GM19025 (cell line): ENCODE data around the gene BRCA1.

Experiments
- ATAC-seq: cut with Tn5 transposase; IDR thresholded peaks from one replicate; pipeline ENCODE4 v1.9.1; 2021; ENCODE audit warnings: mild to moderate bottlenecking, low read depth, moderate library complexity; ENCODE audit not compliant: unreplicated experiment

The BRCA1 gene

GRCh38 chr17:43027091-43028032, 97.8 kb downstream of the BRCA1 start:
- ATAC-seq = no peak

GRCh38 chr17:43026595-43026994, 98.6 kb downstream of the BRCA1 start:
- ATAC-seq = no peak

DNA sequence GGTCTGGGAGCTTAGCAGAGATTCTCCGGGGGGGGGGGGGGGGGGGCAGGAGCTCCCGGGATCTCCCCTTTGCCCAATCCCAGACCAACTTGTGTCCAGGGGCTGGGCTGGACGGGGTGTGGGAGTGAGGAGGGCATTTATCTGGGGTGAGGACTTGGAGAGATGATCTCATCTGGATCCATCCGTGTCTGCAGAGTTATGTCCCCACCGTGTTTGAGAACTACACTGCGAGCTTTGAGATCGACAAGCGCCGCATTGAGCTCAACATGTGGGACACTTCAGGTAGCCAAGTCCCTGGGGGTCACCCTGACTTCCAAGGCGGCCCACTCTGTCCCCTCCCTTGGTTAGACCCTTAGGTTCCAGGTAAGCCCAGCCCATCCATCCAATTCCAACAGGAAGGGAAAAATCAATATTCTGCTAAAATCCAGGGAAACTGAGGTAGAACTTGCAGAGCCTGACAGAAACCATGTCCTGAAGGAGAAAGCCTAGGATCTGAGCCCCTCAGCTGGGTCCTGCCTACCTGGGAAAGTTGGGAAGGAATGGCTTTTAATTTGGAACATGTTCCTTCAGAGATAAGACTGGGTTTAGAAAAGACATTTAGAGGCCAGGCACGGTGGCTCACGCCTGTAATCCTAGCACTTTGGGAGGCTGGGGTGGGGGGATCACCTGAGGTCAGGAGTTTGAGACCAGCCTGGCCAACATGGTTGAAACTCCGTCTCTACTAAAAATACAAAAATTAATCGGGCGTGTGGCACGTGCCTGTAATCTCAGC, 99.2 kb downstream of the BRCA1 start:
- no peak for ATAC-seq

DNA sequence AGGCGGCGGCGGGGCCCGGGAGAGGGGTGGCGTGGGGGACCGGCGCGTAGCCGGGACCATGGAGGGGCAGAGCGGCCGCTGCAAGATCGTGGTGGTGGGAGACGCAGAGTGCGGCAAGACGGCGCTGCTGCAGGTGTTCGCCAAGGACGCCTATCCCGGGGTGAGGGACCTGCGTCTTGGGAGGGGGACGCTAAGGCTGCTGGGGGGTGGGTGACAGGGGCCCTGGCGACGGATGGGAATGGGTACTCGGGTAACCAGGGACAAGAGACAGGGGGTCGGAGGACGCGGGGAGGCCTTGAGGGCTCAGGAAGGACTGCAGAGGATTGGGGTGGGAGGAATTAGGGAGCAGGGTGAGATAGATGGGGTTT, 99.9 kb downstream of the BRCA1 start:
- no peak for ATAC-seq

DNA sequence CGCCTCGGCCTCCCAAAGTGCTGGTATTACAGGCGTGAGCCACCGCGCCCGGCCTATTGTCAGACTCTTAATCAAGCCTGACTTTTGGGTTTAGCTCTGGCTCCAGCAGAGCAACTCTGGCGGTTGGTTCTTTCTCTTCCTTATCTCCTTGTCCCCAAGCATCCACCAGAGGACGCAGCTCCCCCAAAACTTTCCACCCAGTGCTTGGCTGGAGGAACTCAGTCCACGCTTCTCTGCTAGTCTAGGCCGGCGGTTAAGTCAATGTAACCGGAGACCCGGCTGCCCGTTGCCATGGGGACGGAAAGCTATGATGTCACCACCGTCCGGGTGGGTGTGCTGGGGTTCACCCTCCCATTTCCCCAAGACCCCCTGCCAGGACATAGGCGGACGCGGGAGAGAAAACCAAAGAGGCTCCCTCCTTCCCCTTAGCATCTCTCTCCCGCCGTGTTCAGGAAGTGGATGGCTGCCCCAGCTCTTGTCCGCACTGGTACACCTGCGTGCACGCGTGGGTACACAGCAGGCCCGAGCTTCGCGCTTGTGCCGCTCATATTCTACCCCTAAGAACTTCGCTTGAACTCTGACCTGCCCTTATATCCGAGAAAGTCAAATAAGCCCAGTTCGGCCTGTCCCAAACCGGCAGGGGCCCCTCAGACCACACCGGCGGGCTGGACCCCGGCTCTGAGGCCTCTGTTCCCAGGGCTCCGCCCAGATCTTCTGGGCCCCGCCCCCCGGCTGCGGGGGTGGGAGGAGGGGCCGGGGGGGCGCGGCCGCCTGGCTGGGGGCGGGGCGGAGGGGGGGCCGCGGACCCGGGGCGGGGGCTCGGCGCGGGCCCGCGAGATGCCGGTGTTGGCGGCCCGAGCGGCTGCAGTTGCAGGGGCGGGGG, 100.5 kb downstream of the BRCA1 start, which contains the start of gene RND2:
Gene RND2, plus strand, starts transcription at position 825 of the 883 bp plus-strand sequence. CDS start 117 bp downstream, outside the sequence.
- ATAC-seq = no peak

GRCh38 chr17:43021741-43022512, 103.2 kb downstream of the BRCA1 start, which contains the start of gene VAT1:
VAT1 (minus strand) TSS chr17:43022385; CDS start chr17:43022322, 63 bp downstream.
- ATAC-seq = peak; percentile 44

GRCh38 chr17:43020789-43021740, 104.1 kb downstream of the BRCA1 start:
- no peak for ATAC-seq

- no peak for ATAC-seq
Measured at GRCh38 chr17:43020030-43020621, 105.0 kb downstream of the BRCA1 start.

GRCh38 chr17:43019418-43019817, 105.7 kb downstream of the BRCA1 start:
- ATAC-seq = no peak

DNA sequence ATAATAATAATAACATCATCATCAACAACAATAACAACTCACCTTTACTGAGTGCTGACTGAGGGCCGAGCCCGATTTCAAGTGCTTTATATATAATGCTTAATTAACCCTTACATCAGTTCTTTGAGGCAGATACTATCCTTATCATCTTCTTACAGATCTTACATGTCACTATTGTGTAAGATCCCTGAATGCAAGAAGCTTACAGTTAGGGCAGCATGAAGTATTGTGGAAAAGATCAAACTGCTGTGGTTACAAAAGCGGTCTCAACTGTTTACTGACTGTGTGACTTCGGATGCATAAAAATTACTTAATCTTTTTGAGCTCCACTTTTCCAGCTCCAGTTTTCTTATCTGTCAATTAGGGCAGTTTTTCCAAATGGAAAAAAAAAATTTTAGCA, 106.2 kb downstream of the BRCA1 start:
- no peak for ATAC-seq

DNA sequence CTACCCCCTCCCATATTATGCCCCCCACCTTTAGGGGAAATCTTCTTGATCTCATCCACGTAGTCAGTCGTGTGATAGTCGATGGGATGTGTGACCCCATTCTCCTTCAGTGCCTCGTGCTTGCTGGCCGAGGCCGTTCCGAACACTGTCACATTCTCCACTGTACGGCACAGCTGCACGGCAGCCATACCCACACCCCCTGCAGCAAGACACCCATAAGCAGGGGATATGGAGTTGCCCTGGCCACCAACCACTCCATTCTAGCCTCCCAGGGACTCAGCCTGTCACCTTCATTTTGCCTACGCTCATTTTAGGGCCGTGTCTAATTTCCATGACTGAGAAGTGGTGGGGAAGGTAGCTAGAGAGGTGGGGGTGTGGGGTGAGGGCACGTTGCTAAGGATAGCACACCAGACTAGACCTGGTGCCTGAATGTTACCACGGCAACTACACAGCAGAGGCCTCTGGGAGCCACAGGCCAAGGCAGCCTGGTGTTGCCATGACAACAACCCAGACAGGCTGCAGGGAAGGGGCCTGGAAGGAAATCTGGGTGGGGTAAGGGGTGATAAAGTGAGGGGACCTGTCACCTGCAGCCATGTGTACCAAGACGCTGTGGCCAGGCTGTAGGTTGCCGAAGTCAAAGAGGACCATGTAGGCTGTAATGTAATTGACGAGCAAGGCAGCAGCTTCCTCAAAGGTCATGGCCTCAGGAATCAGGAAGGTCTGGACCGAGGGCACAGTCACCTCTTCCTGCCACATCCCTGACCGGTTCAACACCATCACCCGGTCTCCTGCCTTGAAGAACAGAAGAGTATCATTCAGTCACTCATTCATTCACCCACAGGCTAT, 106.9 kb downstream of the BRCA1 start:
- ATAC-seq = no peak

DNA sequence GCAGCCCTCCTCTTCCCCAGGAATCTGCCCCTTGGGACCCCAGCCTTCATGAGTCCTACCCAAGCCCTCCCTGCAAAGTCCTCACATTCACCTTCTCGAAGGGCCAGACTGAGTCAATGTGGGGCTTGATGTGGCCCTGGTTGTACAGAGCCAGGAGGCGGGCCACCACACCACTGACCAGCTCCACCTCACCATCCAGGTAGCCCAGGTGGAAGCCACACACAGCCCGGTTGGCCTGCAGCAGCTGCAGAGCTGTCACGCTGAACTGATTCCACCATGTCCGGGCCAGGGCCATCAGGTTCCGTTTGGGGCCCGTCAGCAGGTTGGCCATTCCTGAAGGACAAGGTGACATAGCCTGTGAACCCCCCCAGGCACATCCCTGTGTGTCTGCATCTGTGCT, 108.9 kb downstream of the BRCA1 start:
- ATAC-seq = no peak

- ATAC-seq = no peak
Measured at GRCh38 chr17:43015579-43015978, 109.6 kb downstream of the BRCA1 start.

- ATAC-seq = no peak
Measured at GRCh38 chr17:43014649-43015542, 110.3 kb downstream of the BRCA1 start.

DNA sequence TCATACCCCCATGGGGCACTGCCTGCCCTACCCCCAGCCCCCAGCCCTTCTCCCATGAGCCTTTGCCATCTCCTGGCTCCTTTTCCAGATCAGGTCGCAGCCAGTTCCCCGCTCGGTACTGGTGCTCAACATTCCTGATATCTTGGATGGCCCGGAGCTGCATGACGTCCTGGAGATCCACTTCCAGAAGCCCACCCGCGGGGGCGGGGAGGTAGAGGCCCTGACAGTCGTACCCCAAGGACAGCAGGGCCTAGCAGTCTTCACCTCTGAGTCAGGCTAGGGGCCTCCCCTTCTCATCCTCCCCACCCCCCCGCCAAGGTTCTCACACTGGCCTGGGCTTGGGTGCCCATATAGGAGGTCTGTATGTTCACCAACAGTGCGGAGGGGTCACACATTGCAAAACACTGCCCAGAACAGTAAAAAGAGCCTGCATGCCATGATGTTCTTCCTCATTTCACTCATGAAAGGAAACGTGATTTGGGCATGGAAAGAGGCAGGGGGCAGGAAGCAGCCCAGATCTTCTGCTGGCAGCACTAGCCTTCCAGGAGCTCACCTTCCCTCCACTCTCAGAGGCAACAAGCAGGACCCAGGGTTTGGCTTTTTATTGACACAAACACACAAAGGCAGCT, 111.0 kb downstream of the BRCA1 start:
- ATAC-seq = no peak

- ATAC-seq = no peak
Measured at GRCh38 chr17:43013296-43013695, 111.9 kb downstream of the BRCA1 start.
